Measurements from ENCODE around the gene PSPC1.
"Not testable (repeated sequence)": the region's sequence is repeated elsewhere in the genome, so short reads cannot be mapped to it uniquely, and the experiment has no call there.

PSPC1 gene

GRCh38 chr13:19759669-19760068, 23.1 kb downstream of the PSPC1 start:
- no peak for DNase-seq

- no peak for DNase-seq
Measured at GRCh38 chr13:19742643-19743042, 40.1 kb downstream of the PSPC1 start.

- no peak for DNase-seq
Measured at GRCh38 chr13:19737844-19738557, 44.7 kb downstream of the PSPC1 start.

GRCh38 chr13:19726611-19727010, 56.1 kb downstream of the PSPC1 start:
- no peak for DNase-seq

- DNase-seq: no peak
Measured at GRCh38 chr13:19725320-19725719, 57.4 kb downstream of the PSPC1 start.

- no peak for DNase-seq
Measured at GRCh38 chr13:19720039-19720438, 62.7 kb downstream of the PSPC1 start.

GRCh38 chr13:19713186-19713965, 69.4 kb downstream of the PSPC1 start:
- DNase-seq: no peak

GRCh38 chr13:19709782-19710181, 73.0 kb downstream of the PSPC1 start:
- not testable (repeated sequence) for DNase-seq

GRCh38 chr13:19709039-19709438, 73.7 kb downstream of the PSPC1 start:
- DNase-seq: not testable (repeated sequence)

GRCh38 chr13:19704256-19704655, 78.5 kb downstream of the PSPC1 start:
- not testable (repeated sequence) for DNase-seq

- not testable (repeated sequence) for DNase-seq
Measured at GRCh38 chr13:19701619-19702018, 81.1 kb downstream of the PSPC1 start.

- not testable (repeated sequence) for DNase-seq
Measured at GRCh38 chr13:19700963-19701362, 81.8 kb downstream of the PSPC1 start.

- no peak for DNase-seq
Measured at GRCh38 chr13:19695829-19696228, 86.9 kb downstream of the PSPC1 start.

GRCh38 chr13:19695428-19695827, 87.3 kb downstream of the PSPC1 start:
- no peak for DNase-seq

GRCh38 chr13:19691447-19691846, 91.3 kb downstream of the PSPC1 start:
- not testable (repeated sequence) for DNase-seq

GRCh38 chr13:19685437-19685836, 97.3 kb downstream of the PSPC1 start:
- no peak for DNase-seq

- DNase-seq: no peak
Measured at GRCh38 chr13:19685034-19685433, 97.7 kb downstream of the PSPC1 start.

GRCh38 chr13:19681517-19681916, 101.2 kb downstream of the PSPC1 start:
- no peak for DNase-seq

GRCh38 chr13:19680751-19681150, 102.0 kb downstream of the PSPC1 start:
- DNase-seq: no peak

- no peak for DNase-seq
Measured at GRCh38 chr13:19676168-19676567, 106.6 kb downstream of the PSPC1 start.

GRCh38 chr13:19674898-19675297, 107.8 kb downstream of the PSPC1 start:
- DNase-seq: no peak

GRCh38 chr13:19673473-19674430, 109.0 kb downstream of the PSPC1 start:
- DNase-seq: no peak

- DNase-seq: no peak
Measured at GRCh38 chr13:19672990-19673389, 109.8 kb downstream of the PSPC1 start.
